ENCODE measurements around the gene B3GNT4.
"Not testable (repeated sequence)": the region's sequence is repeated elsewhere in the genome, so short reads cannot be mapped to it uniquely, and the experiment has no call there.

B3GNT4 gene

DNA sequence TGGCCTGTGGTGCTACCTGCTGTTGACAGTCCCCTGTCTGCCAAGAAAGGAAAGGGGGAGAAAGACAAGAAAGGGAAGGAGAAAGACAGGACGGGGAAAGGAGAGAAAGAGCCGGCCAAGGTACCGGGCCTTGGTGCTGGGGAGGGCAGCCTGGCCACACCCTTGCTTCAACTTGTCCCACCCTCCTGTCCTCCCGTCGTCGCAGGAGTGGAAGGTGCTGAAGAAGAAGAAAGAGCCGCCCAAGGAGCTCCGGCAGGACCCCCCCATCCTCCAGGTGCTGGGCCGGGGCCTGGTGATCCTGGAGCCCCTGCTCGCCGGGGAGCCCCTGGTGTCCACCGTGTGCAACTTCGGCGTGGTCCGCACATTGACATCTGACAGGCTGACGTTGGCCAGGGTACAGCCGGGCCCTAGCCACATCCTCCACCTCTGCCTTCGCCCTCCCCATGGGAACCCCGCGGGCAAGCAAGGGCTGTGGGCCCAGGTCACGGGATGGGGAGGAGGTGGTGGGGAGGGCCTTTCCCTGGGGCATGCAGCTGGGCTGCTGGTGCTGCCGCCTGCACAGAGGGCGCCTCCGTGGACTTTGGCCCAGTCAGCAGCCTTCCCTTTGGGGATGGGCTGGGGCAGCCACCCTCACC, 2.9 kb upstream of the B3GNT4 start:
- Histone ChIP-seq H3K27ac (ENCODE audit: insufficient read depth, low read length, poor library complexity, severe bottlenecking) (no peak overlapping the region), H3K9me3 (ENCODE audit: control insufficient read depth, low read length) (no peaks in the 10 kb centered on the region), H3K36me3 (ENCODE audit: control insufficient read depth, insufficient read depth, low read length) (no peaks in the 10 kb centered on the region), H3K4me3 (ENCODE audit: insufficient read depth, low read depth, low read length, poor library complexity, severe bottlenecking) (no peak overlapping the region), H3K4me1 (ENCODE audit: control insufficient read depth, insufficient read depth, low read length, poor library complexity, severe bottlenecking) (peaks cover 10% of the 10 kb centered on the region), H3K27me3 (replicated peaks; ENCODE audit: control insufficient read depth, insufficient read depth, low read length, poor library complexity, severe bottlenecking) (no peaks in the 10 kb centered on the region)
- DNase-seq = no peak

DNA sequence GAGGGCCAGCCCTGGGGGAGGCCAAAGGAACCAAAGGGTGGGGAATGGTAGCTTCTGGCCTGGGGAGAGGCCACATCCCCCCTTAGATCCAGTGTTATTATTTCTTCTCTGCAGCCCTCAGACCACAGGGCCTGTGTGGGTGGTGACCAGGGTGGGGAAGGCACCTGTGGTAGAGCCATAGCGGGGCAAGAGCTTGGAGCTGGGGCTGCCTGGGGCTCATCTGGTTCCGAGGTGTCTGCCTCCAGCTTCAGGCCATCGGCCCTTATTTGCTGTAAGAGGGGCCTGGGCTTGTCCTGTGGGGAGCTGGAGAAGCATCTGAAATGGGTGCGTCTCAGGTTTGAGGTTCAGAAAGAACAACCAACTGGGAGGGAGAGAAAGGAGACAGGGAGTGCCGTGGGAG, 2.1 kb upstream of the B3GNT4 start:
- Histone ChIP-seq H3K4me1 (ENCODE audit: control insufficient read depth, insufficient read depth, low read length, poor library complexity, severe bottlenecking) (peaks cover 10% of the 10 kb centered on the region), H3K27me3 (replicated peaks; ENCODE audit: control insufficient read depth, insufficient read depth, low read length, poor library complexity, severe bottlenecking) (no peaks in the 10 kb centered on the region), H3K4me3 (ENCODE audit: insufficient read depth, low read depth, low read length, poor library complexity, severe bottlenecking) (no peak overlapping the region), H3K27ac (ENCODE audit: insufficient read depth, low read length, poor library complexity, severe bottlenecking) (no peak overlapping the region), H3K36me3 (ENCODE audit: control insufficient read depth, insufficient read depth, low read length) (no peaks in the 10 kb centered on the region), H3K9me3 (ENCODE audit: control insufficient read depth, low read length) (no peaks in the 10 kb centered on the region)
- DNase-seq = no peak

DNA sequence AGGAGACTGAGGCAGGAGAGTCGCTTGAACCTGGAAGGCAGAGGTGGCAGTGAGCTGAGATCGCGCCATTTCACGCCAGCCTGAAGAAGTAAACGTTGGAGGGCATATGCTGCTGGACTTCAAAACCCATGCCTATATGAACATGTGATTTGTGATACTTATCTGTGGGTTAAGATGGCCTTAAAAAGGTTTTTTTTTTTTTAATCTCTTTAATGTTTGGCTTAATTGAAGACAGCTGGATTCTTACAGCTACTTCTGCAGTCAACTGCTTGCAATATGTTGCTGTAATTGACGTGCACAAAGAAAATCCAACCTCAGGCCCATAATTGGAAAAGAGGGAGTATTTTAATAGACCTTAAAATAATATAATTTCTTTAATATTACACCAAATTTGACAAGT, 1.5 kb upstream of the B3GNT4 start:
- H3K36me3 ChIP-seq (ENCODE audit: control insufficient read depth, insufficient read depth, low read length) = no peaks in the 10 kb centered on the region
- DNase-seq = no peak
- H3K27ac ChIP-seq (ENCODE audit: insufficient read depth, low read length, poor library complexity, severe bottlenecking) = no peak overlapping the region
- no peaks in the 10 kb centered on the region for H3K9me3 ChIP-seq (ENCODE audit: control insufficient read depth, low read length)
- peaks cover 10% of the 10 kb centered on the region for H3K4me1 ChIP-seq (ENCODE audit: control insufficient read depth, insufficient read depth, low read length, poor library complexity, severe bottlenecking)
- no peaks in the 10 kb centered on the region for H3K27me3 ChIP-seq (replicated peaks; ENCODE audit: control insufficient read depth, insufficient read depth, low read length, poor library complexity, severe bottlenecking)
- no peak overlapping the region for H3K4me3 ChIP-seq (ENCODE audit: insufficient read depth, low read depth, low read length, poor library complexity, severe bottlenecking)

DNA sequence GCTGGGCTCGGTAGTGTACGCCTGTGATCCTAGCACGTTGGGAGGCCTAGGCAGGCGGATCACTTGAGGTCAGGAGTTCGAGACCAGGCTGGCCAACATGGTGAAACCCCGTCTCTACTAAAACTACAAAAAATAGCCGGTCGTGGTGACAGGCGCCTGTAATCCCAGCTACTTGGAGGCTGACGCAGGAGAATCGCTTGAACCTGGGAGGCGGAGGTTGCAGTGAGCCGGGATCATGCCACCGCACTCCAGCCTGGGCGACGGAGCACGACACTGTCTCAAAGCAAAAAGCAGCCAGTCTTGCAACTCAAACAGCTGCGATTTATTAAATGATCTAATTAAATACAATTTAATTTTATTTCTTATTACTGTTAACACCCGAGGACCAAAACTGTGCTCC, 698 bp upstream of the B3GNT4 start:
- DNase-seq; H3K4me1 ChIP-seq (ENCODE audit: control insufficient read depth, insufficient read depth, low read length, poor library complexity, severe bottlenecking); H3K27me3 ChIP-seq (replicated peaks; ENCODE audit: control insufficient read depth, insufficient read depth, low read length, poor library complexity, severe bottlenecking); H3K9me3 ChIP-seq (ENCODE audit: control insufficient read depth, low read length); H3K36me3 ChIP-seq (ENCODE audit: control insufficient read depth, insufficient read depth, low read length); H3K27ac ChIP-seq (ENCODE audit: insufficient read depth, low read length, poor library complexity, severe bottlenecking): not testable (repeated sequence)
- H3K4me3 ChIP-seq (ENCODE audit: insufficient read depth, low read depth, low read length, poor library complexity, severe bottlenecking) = peak overlapping the region; percentile 61

DNA sequence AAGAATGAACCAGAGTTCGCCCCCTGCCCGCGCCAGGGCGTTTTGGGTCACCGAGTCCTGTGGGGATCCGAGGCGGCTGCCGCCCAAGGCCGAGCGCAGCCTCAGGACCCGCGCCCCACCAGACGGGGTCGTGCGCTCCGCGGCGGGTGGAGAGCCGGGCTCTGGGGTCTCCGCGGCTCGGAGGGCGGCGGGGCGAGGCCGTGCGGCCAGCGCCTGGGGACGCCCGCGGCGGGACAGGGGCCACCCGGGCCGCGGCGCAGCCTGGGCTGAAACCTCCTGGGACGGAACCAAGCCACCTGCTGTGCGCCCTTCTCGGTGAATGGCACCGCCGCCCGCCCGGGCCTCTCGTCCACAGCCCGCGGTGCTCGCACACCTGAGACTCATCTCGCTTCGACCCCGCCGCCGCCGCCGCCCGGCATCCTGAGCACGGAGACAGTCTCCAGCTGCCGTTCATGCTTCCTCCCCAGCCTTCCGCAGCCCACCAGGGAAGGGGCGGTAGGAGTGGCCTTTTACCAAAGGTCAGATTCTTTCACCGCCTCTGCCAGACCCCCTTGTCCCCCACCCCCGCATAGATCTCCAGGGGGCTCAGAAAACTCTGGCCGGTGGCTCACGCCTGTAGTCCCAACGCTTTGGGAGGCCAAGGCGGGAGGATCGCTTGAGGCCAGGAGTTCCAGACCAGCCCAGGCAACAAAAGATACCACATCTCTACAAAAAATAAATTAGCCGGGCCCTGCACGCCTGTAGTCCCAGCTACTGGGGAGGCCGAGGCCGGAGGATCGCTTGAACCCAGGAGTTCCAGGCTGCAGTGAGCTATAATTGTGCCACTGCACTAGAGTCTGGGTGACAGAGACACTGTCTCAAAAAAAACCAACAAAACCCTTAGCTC, 901 bp downstream of the B3GNT4 start:
- peaks cover 10% of the 10 kb centered on the region for H3K4me1 ChIP-seq (ENCODE audit: control insufficient read depth, insufficient read depth, low read length, poor library complexity, severe bottlenecking)
- peak overlapping the region; percentile 61 for H3K4me3 ChIP-seq (ENCODE audit: insufficient read depth, low read depth, low read length, poor library complexity, severe bottlenecking)
- H3K9me3 ChIP-seq (ENCODE audit: control insufficient read depth, low read length) = no peaks in the 10 kb centered on the region
- peaks cover 8% of the 10 kb centered on the region for H3K36me3 ChIP-seq (ENCODE audit: control insufficient read depth, insufficient read depth, low read length)
- H3K27me3 ChIP-seq (replicated peaks; ENCODE audit: control insufficient read depth, insufficient read depth, low read length, poor library complexity, severe bottlenecking) = no peaks in the 10 kb centered on the region
- DNase-seq = no peak
- no peak overlapping the region for H3K27ac ChIP-seq (ENCODE audit: insufficient read depth, low read length, poor library complexity, severe bottlenecking)

DNA sequence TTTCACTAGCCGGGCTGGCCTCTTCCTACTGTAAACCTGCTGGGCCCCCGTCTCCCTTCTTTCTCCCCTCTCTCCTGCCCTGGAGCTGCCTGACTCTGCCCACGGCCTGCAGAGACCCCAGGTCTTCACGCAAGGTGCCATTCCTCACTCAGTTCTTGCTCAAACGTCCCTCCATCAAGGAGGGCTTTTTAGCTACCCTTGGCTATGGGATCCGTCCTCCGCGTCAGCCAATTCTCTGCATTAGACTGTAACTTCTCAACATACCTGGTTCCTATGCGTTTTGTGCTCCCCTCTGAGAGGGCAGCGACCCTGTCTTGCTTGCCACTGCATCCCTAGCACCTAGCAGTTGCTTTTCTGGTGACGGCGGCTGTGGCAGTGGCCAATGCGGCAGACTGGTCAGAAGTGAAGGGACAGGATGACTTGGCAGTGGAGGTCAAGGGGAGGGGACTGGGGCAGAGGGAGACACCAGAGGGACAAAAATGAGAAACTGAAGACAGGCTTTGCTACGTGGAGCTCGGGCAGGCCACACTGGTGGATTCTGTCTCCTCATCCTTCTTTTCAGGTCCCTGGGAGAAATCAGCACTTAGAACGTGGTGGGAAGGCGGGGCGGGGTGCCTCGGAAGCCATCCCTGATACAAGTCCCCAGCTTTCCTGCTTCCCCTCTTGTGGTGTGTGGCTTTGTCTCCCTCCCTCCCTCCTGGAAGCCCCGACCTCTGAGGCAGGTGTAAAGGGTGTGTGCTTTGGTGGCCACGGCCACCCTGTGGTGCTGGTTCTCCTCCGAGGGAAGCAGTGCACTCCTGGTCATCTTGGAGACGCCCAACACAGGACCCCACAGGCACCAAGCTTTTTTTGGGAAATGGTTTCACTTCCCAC, 1.8 kb downstream of the B3GNT4 start:
- Histone ChIP-seq H3K36me3 (ENCODE audit: control insufficient read depth, insufficient read depth, low read length) (peaks cover 13% of the 10 kb centered on the region), H3K4me1 (ENCODE audit: control insufficient read depth, insufficient read depth, low read length, poor library complexity, severe bottlenecking) (peaks cover 10% of the 10 kb centered on the region), H3K4me3 (ENCODE audit: insufficient read depth, low read depth, low read length, poor library complexity, severe bottlenecking) (no peak overlapping the region), H3K27me3 (replicated peaks; ENCODE audit: control insufficient read depth, insufficient read depth, low read length, poor library complexity, severe bottlenecking) (no peaks in the 10 kb centered on the region), H3K27ac (ENCODE audit: insufficient read depth, low read length, poor library complexity, severe bottlenecking) (no peak overlapping the region), H3K9me3 (ENCODE audit: control insufficient read depth, low read length) (no peaks in the 10 kb centered on the region)
- no peak for DNase-seq

GRCh38 chr12:122206111-122206881, 2.8 kb downstream of the B3GNT4 start:
- Histone ChIP-seq H3K36me3 (ENCODE audit: control insufficient read depth, insufficient read depth, low read length) (peaks cover 16% of the 10 kb centered on the region), H3K4me3 (ENCODE audit: insufficient read depth, low read depth, low read length, poor library complexity, severe bottlenecking) (no peak overlapping the region), H3K27ac (ENCODE audit: insufficient read depth, low read length, poor library complexity, severe bottlenecking) (no peak overlapping the region), H3K27me3 (replicated peaks; ENCODE audit: control insufficient read depth, insufficient read depth, low read length, poor library complexity, severe bottlenecking) (no peaks in the 10 kb centered on the region), H3K9me3 (ENCODE audit: control insufficient read depth, low read length) (no peaks in the 10 kb centered on the region), H3K4me1 (ENCODE audit: control insufficient read depth, insufficient read depth, low read length, poor library complexity, severe bottlenecking) (peaks cover 10% of the 10 kb centered on the region)
- no peak for DNase-seq

GRCh38 chr12:122206976-122207375, 3.5 kb downstream of the B3GNT4 start:
- no peaks in the 10 kb centered on the region for H3K27me3 ChIP-seq (replicated peaks; ENCODE audit: control insufficient read depth, insufficient read depth, low read length, poor library complexity, severe bottlenecking)
- DNase-seq = no peak
- peaks cover 21% of the 10 kb centered on the region for H3K36me3 ChIP-seq (ENCODE audit: control insufficient read depth, insufficient read depth, low read length)

DNA sequence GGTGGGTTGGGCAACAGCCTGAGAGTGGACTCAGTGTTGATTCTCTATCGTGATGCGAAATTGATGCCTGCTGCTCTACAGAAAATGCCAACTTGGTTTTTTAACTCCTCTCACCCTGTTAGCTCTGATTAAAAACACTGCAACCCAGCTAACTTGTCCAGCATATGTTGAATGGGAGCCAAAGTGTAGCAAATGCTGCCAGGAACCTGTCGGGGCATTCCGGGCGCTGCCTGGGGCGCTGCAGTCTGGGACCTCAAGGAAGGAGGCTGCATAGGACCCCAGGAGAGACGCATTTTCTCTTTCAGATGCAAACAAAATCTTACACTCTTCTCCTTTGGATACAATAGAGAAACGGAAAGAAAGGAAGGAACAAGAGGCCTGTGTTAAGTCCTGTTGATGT, 3.9 kb downstream of the B3GNT4 start:
- H3K4me1 ChIP-seq (ENCODE audit: control insufficient read depth, insufficient read depth, low read length, poor library complexity, severe bottlenecking) = peaks cover 10% of the 10 kb centered on the region
- H3K27ac ChIP-seq (ENCODE audit: insufficient read depth, low read length, poor library complexity, severe bottlenecking) = no peak overlapping the region
- peaks cover 24% of the 10 kb centered on the region for H3K36me3 ChIP-seq (ENCODE audit: control insufficient read depth, insufficient read depth, low read length)
- DNase-seq = no peak
- H3K27me3 ChIP-seq (replicated peaks; ENCODE audit: control insufficient read depth, insufficient read depth, low read length, poor library complexity, severe bottlenecking) = no peaks in the 10 kb centered on the region
- no peaks in the 10 kb centered on the region for H3K9me3 ChIP-seq (ENCODE audit: control insufficient read depth, low read length)
- no peak overlapping the region for H3K4me3 ChIP-seq (ENCODE audit: insufficient read depth, low read depth, low read length, poor library complexity, severe bottlenecking)

More at GRCh38 chr12:122206976-122207375, 3.5 kb downstream of the B3GNT4 start:
- Histone ChIP-seq H3K27ac (ENCODE audit: insufficient read depth, low read length, poor library complexity, severe bottlenecking) (no peak overlapping the region), H3K9me3 (ENCODE audit: control insufficient read depth, low read length) (no peaks in the 10 kb centered on the region), H3K4me3 (ENCODE audit: insufficient read depth, low read depth, low read length, poor library complexity, severe bottlenecking) (no peak overlapping the region), H3K4me1 (ENCODE audit: control insufficient read depth, insufficient read depth, low read length, poor library complexity, severe bottlenecking) (peaks cover 10% of the 10 kb centered on the region)

Data from effector memory CD4-positive, alpha-beta T cell (primary cell).